ENCODE data around the gene HIGD1A. TPM values are rescaled to one million over a fixed set of nuclear protein-coding genes. Genes with fewer than 3 reads are reported as not detected.

HIGD1A gene
- total RNA-seq, 2 experiments from 2014 or later: 60.4 to 75.8 TPM

GRCh38 chr3:42773409-42773751 lies 30.9 kb downstream of the HIGD1A start:
- intact Hi-C loops (cut with micrococcal nuclease; ENCODE audit: unreplicated experiment): no loop called here
- TF ChIP-seq EZH2phosphoT487 (IDR thresholded peaks at IDR 0.05; ENCODE audit: borderline replicate concordance, low read depth, low read length): no peak
- no peak for TF ChIP-seq CTCF (conservative IDR thresholded peaks at IDR 0.05; ENCODE audit: low read length)
- ChIA-PET CTCF (ENCODE audit: unreplicated experiment) (no interaction called here), POLR2A (interaction anchor here (0.6 kb wide), 1 partner anchor 201 kb away, joined by 6 read pairs; no protein-coding TSS in a partner anchor)
- BruUV-seq (replicated peaks): no TSS peak
- H3K27ac ChIP-seq (ENCODE audit: low read depth, low read length, poor library complexity, severe bottlenecking): no peak overlapping the region
- H3K9me2 ChIP-seq (ENCODE audit: insufficient read depth, low read length): no peaks in the 10 kb centered on the region
- H3K4me2 ChIP-seq (ENCODE audit: low read length): peak overlapping the region; percentile 59
- H3K9me3 ChIP-seq (ENCODE audit: low read length): no peaks in the 10 kb centered on the region
- peak overlapping the region; percentile 44 for H3K4me3 ChIP-seq (ENCODE audit: low read depth, low read length, poor library complexity, severe bottlenecking)
- peak overlapping the region; percentile 39; the same call in 1 of the 2 replicates for H2AFZ ChIP-seq (ENCODE audit: low read length)
- no peaks in the 10 kb centered on the region for H4K20me1 ChIP-seq (ENCODE audit: insufficient read depth, low read length)
- DNase-seq (ENCODE audit: low spot score): no peak
- no peaks in the 10 kb centered on the region for H3K79me2 ChIP-seq (ENCODE audit: insufficient read depth, low read depth, low read length)
- no peaks in the 10 kb centered on the region for H3K36me3 ChIP-seq (ENCODE audit: insufficient read depth, low read length)
- H3K4me1 ChIP-seq (ENCODE audit: insufficient read depth, low read length, poor library complexity, severe bottlenecking): no peaks in the 10 kb centered on the region

DNA sequence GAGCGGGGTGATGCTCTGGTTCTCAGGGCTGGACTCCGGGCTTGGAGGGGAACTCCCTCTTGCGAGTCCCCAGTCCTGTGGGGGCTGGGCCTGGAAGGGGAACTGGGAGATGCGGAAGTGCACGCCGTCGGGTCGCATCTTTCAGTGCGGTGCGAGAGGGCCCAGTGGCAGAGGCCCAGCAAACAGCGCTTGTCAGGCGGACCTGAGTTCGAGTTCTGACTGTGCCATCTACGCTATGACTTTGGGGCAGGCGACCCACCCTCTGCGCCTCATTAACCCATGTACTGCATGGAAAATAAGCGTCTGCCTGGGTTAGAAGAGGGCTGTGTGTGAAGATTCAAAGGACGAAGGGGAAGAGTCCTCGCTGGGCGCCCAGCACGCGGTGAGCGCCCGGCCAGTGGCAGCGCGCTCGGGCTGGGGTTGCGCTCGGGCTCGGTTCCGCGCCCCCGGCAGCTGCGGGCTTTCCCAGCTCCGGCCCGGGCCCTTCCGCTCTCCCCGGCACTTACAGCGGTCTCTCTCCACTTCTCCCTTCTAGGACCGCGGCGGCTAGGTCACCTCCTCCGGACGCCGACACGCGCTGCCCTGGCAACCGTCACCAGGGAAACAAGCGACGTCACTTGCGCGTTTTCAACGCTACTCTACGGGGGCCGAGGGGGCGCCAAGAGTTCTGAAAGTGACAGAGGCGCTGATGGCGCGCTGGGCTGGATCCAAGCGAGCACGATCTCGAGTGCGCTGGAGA lies 31.5 kb downstream of the HIGD1A start, which contains the start of gene CCDC13:
TSS of gene CCDC13 (minus strand) at position 584 of the 739 bp plus-strand sequence. CDS start 14,908 bp downstream, outside the sequence.
- no peaks in the 10 kb centered on the region for H3K9me3 ChIP-seq (ENCODE audit: low read length)
- no peak within 1 kb of the TSS for H3K27ac ChIP-seq (ENCODE audit: low read depth, low read length, poor library complexity, severe bottlenecking)
- H3K9me2 ChIP-seq (ENCODE audit: insufficient read depth, low read length): no peaks in the 10 kb centered on the region
- no peaks in the 10 kb centered on the region for H3K79me2 ChIP-seq (ENCODE audit: insufficient read depth, low read depth, low read length)
- no TSS peak for BruUV-seq (replicated peaks)
- TF ChIP-seq CTCF (conservative IDR thresholded peaks at IDR 0.05; ENCODE audit: low read length) (no peak; the same call in 1 of the 2 replicates), EZH2phosphoT487 (IDR thresholded peaks at IDR 0.05; ENCODE audit: borderline replicate concordance, low read depth, low read length) (no peak)
- intact Hi-C loops (cut with micrococcal nuclease; ENCODE audit: unreplicated experiment): no loop called here
- H3K4me2 ChIP-seq (ENCODE audit: low read length): peak within 1 kb of the TSS; percentile 59
- H3K4me3 ChIP-seq (ENCODE audit: low read depth, low read length, poor library complexity, severe bottlenecking): peak within 1 kb of the TSS; percentile 44
- POLR2A ChIA-PET: no interaction called here
- no peaks in the 10 kb centered on the region for H4K20me1 ChIP-seq (ENCODE audit: insufficient read depth, low read length)
- H3K4me1 ChIP-seq (ENCODE audit: insufficient read depth, low read length, poor library complexity, severe bottlenecking): no peaks in the 10 kb centered on the region
- DNase-seq (ENCODE audit: low spot score): peak; percentile 74
- H2AFZ ChIP-seq (ENCODE audit: low read length): peak within 1 kb of the TSS; percentile 39; the same call in 1 of the 2 replicates
- no peaks in the 10 kb centered on the region for H3K36me3 ChIP-seq (ENCODE audit: insufficient read depth, low read length)
- CTCF ChIA-PET (ENCODE audit: unreplicated experiment): no interaction called here

DNA sequence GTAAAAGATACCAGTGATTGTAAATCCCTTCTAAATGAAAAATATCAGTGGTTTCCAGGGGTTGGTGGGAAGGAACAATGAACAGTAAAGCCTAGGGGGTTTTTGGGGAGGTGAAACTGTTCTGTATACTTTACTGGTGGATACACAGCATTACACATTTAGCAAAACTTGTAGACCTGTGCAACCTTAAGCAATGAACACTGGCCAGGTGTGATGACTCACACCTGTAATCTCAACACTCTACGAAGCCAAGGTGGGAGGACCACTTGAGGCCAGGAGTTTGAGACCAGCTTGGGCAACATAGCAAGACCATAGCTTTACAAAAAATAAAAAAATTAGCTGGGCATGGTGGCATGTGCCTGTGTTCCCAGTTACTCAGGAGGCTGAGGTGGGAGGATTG lies 33.0 kb downstream of the HIGD1A start:
- DNase-seq (ENCODE audit: low spot score): no peak
- ChIA-PET POLR2A (no interaction called here), CTCF (ENCODE audit: unreplicated experiment) (no interaction called here)
- no peaks in the 10 kb centered on the region for H3K79me2 ChIP-seq (ENCODE audit: insufficient read depth, low read depth, low read length)
- no peak overlapping the region for H3K4me2 ChIP-seq (ENCODE audit: low read length)
- intact Hi-C loops (cut with micrococcal nuclease; ENCODE audit: unreplicated experiment): no loop called here
- BruUV-seq (replicated peaks): no TSS peak
- no peaks in the 10 kb centered on the region for H3K36me3 ChIP-seq (ENCODE audit: insufficient read depth, low read length)
- no peaks in the 10 kb centered on the region for H3K4me1 ChIP-seq (ENCODE audit: insufficient read depth, low read length, poor library complexity, severe bottlenecking)
- no peak for TF ChIP-seq CTCF (conservative IDR thresholded peaks at IDR 0.05; ENCODE audit: low read length)
- no peak for TF ChIP-seq EZH2phosphoT487 (IDR thresholded peaks at IDR 0.05; ENCODE audit: borderline replicate concordance, low read depth, low read length)
- no peak overlapping the region for H2AFZ ChIP-seq (ENCODE audit: low read length)
- no peaks in the 10 kb centered on the region for H3K9me3 ChIP-seq (ENCODE audit: low read length)
- no peak overlapping the region for H3K4me3 ChIP-seq (ENCODE audit: low read depth, low read length, poor library complexity, severe bottlenecking)
- no peaks in the 10 kb centered on the region for H3K9me2 ChIP-seq (ENCODE audit: insufficient read depth, low read length)
- H3K27ac ChIP-seq (ENCODE audit: low read depth, low read length, poor library complexity, severe bottlenecking): no peak overlapping the region
- no peaks in the 10 kb centered on the region for H4K20me1 ChIP-seq (ENCODE audit: insufficient read depth, low read length)

Data from OCI-LY7 (cell line).